Neural progenitor cell (in vitro differentiated cells): ENCODE data around the gene ADGRA1.

Experiments used
- CTCF ChIP-seq: fragments of 200-600 bp; sonication (generic); IDR thresholded peaks from 2 replicates; pipeline ENCODE4 v1.5.1; 2017; ENCODE audit warnings: antibody characterized with exemption, mild to moderate bottlenecking
- EZH2 ChIP-seq: fragments of 200-600 bp; sonication (generic); IDR thresholded peaks from 2 replicates; pipeline ENCODE4 v1.6.1; 2017; ENCODE audit warnings: antibody characterized with exemption, mild to moderate bottlenecking, moderate library complexity

- TF ChIP-seq CTCF (no peak), EZH2 (no peak)
Observed at GRCh38 chr10:133079836-133080682, 7.7 kb upstream of the ADGRA1 start.
